Panc1 (cell line): ENCODE data around the gene FGGY. TPM values are rescaled to one million over a fixed set of nuclear protein-coding genes. Genes with fewer than 3 reads are reported as not detected.

Experiments
- ATAC-seq: fragments of 200-7000 bp; cut with Tn5 transposase; 2 replicates; pipeline ENCODE4 v1.9.1; 2020; ENCODE audit warnings: mild to moderate bottlenecking, moderate library complexity
- BruUV-seq: library from RNA; stranded (reverse); fragments of 400-500 nt; replicated peaks from 2 replicates; lab custom pipeline; 2021; lab: Mats Ljungman, UMichigan
- CTCF ChIA-PET: fragments of 300-600 bp; sonication (Branson Sonifier 250); formaldehyde crosslinking; loops from one replicate; lab custom pipeline; 2022; ENCODE audit warnings: antibody characterized with exemption; lab: Charles Lee
- POLR2A ChIA-PET: fragments of 300-600 bp; sonication (Branson Sonifier 250); formaldehyde crosslinking; loops from one replicate; lab custom pipeline; 2022; ENCODE audit warnings: antibody characterized with exemption; lab: Charles Lee
- DNase-seq: peaks from one replicate; pipeline ENCODE4 v3.0.0-alpha.2; 2010; ENCODE audit warnings: low read depth, low spot score
- H3K27ac ChIP-seq: 2 replicates; pipeline ENCODE4 v1.5.1; 2011; ENCODE audit warnings: mild to moderate bottlenecking, low read length, inconsistent platforms
- H3K27me3 ChIP-seq: fragments of 200-500 bp; sonication (Bioruptor generic); 2 replicates; pipeline ENCODE4 v1.6.0; 2014; ENCODE audit warnings: low read length, inconsistent platforms; ENCODE audit not compliant: control insufficient read depth, insufficient read depth
- H3K36me3 ChIP-seq: fragments of 200-500 bp; sonication (Bioruptor generic); 2 replicates; pipeline ENCODE4 v1.5.1; 2014; ENCODE audit warnings: inconsistent platforms, mild to moderate bottlenecking, low read length, moderate library complexity; ENCODE audit not compliant: control insufficient read depth, insufficient read depth
- H3K4me1 ChIP-seq: 2 replicates; pipeline ENCODE4 v1.5.1; 2011; ENCODE audit warnings: inconsistent platforms, mild to moderate bottlenecking, low read length, moderate library complexity; ENCODE audit not compliant: control insufficient read depth, insufficient read depth
- H3K4me3 ChIP-seq, 2 experiments: 2 replicates each; pipeline ENCODE4 v1.5.1; 2011 to 2012; ENCODE audit warnings: low read depth in 2 of 2, low read length in 2 of 2, mild to moderate bottlenecking in 2 of 2, inconsistent platforms in 1 of 2, moderate library complexity in 1 of 2
- H3K9me3 ChIP-seq: fragments of 200-500 bp; sonication (Bioruptor generic); 2 replicates; pipeline ENCODE4 v1.5.1; 2014; ENCODE audit warnings: low read depth, mild to moderate bottlenecking, inconsistent platforms, low read length, moderate library complexity; ENCODE audit not compliant: control insufficient read depth, insufficient read depth
- CTCF ChIP-seq: fragments of 450-650 bp; IDR thresholded peaks from 2 replicates; pipeline ENCODE4 v1.5.1; 2017; ENCODE audit warnings: mild to moderate bottlenecking
- POLR2AphosphoS5 ChIP-seq: IDR thresholded peaks from 2 replicates; pipeline ENCODE4 v1.6.1; 2012; ENCODE audit warnings: mild to moderate bottlenecking, low read depth, low read length, moderate library complexity
- REST ChIP-seq, 2 experiments: IDR thresholded peaks; 2 replicates each; pipeline ENCODE4 v1.6.1; 2011 to 2012; ENCODE audit warnings: low read depth in 2 of 2, control low read depth in 1 of 2, low read length in 1 of 2, mild to moderate bottlenecking in 1 of 2, moderate library complexity in 1 of 2; ENCODE audit not compliant: insufficient read depth in 1 of 2
- SIN3A ChIP-seq: IDR thresholded peaks from 2 replicates; pipeline ENCODE4 v1.6.1; 2012; ENCODE audit warnings: low read depth, mild to moderate bottlenecking, low read length, moderate library complexity, borderline replicate concordance; ENCODE audit not compliant: insufficient read depth
- TCF7L2 ChIP-seq: IDR thresholded peaks from 2 replicates; pipeline ENCODE4 v1.6.1; 2011; ENCODE audit warnings: mild to moderate bottlenecking, low read depth, low read length, inconsistent platforms
- in situ Hi-C: cut with HindIII; loops from 2 replicates; pipeline ENCODE4 v1.10.0; 2016; ENCODE audit warnings: low sequenced_read_pairs, low pct_unique_long_range_greater_than_20kb
- intact Hi-C: fragments of 100-400 bp; cut with micrococcal nuclease; formaldehyde crosslinking; loops from one replicate; pipeline ENCODE4 v1.10.0; 2022; ENCODE audit not compliant: unreplicated experiment
- total RNA-seq: library from RNA; stranded (reverse); gene quantifications from one replicate; pipeline ENCODE4 v1.2.1, GENCODE V29; 2021; ENCODE audit not compliant: unreplicated experiment

FGGY gene
- total RNA-seq, 1 experiment from 2014 or later: 15.5 TPM

DNA sequence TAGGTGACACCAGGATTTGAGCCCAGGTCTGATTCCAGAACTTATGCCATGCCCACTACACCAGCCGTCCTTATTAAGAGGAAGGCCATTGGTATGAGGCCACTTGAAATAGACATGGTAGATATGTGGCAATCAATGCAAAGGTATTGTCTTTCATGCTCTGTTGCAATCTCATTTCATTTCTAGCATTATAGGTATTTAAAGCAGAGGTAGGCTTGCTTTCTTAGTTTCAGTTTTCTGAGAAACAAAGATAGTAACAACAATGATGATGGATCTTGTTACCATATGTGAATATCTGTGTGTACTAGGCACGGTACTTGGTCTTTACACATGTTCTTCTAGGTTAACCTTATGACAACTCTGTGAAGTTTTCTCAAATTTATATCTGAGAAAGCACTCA lies 113.1 kb downstream of the FGGY start:
- Histone ChIP-seq H3K9me3 (no peaks in the 10 kb centered on the region), H3K4me3 (no peak overlapping the region), H3K4me1 (no peaks in the 10 kb centered on the region), H3K27ac (no peak overlapping the region), H3K27me3 (no peaks in the 10 kb centered on the region), H3K36me3 (no peaks in the 10 kb centered on the region)
- CTCF ChIA-PET: no interaction called here
- in situ Hi-C loops: no loop called here
- POLR2A ChIA-PET: no interaction called here
- BruUV-seq: no TSS peak
- no peak for ATAC-seq
- TF ChIP-seq POLR2AphosphoS5 (no peak), CTCF (no peak), REST (IDR thresholded peaks at IDR 0.05; ENCODE audit: insufficient read depth in 1 of 2, low read depth in 2 of 2, low read length in 1 of 2) (no peak), SIN3A (no peak), TCF7L2 (no peak)
- DNase-seq: no peak
- intact Hi-C loops: no loop called here

DNA sequence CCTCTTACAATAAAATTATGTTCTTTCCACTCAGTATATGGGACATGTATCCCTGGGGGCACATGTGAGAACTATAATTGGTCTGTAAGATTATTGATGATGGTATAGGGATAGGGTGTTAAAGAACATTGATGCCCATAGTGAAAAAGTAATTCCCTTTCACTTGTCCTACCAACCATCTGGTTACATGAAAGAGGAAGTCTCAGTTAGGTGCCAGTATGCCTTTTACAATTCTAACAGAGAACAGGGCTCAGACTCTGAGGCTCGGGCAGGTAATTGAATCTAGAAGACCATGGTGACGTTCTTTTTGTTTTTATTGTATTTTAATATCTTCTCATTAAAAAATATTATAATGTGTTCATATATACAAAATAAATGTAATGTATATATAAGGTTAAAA lies 113.6 kb downstream of the FGGY start:
- no peaks in the 10 kb centered on the region for H3K27me3 ChIP-seq
- CTCF ChIA-PET: no interaction called here
- in situ Hi-C loops: no loop called here
- H3K36me3 ChIP-seq: no peaks in the 10 kb centered on the region
- intact Hi-C loops: no loop called here
- POLR2A ChIA-PET: no interaction called here
- H3K27ac ChIP-seq: no peak overlapping the region
- DNase-seq (no peak), ATAC-seq (no peak)
- TF ChIP-seq CTCF: no peak
- TF ChIP-seq POLR2AphosphoS5: no peak
- no peak for TF ChIP-seq SIN3A
- no peak for TF ChIP-seq REST (IDR thresholded peaks at IDR 0.05; ENCODE audit: insufficient read depth in 1 of 2, low read depth in 2 of 2, low read length in 1 of 2)
- TF ChIP-seq TCF7L2: no peak
- BruUV-seq: no TSS peak
- H3K9me3 ChIP-seq: no peaks in the 10 kb centered on the region
- no peaks in the 10 kb centered on the region for H3K4me1 ChIP-seq
- no peak overlapping the region for H3K4me3 ChIP-seq
